PC-9 (cell line): ENCODE measurements around the gene CT47C1. TPM values are rescaled to one million over a fixed set of nuclear protein-coding genes. Genes with fewer than 3 reads are reported as not detected.

Experiments used
- BruUV-seq: library from RNA; stranded (reverse); fragments of 400-500 nt; replicated peaks from 2 replicates; lab custom pipeline; 2021; lab: Mats Ljungman, UMichigan
- CTCF ChIA-PET: fragments of 300-600 bp; sonication (Branson Sonifier 250); formaldehyde crosslinking; loops from one replicate; lab custom pipeline; 2022; ENCODE audit warnings: antibody characterized with exemption; lab: Charles Lee
- POLR2A ChIA-PET: fragments of 300-600 bp; sonication (Branson Sonifier 250); formaldehyde crosslinking; loops from one replicate; lab custom pipeline; 2022; ENCODE audit warnings: antibody characterized with exemption; ENCODE audit not compliant: unreplicated experiment; lab: Charles Lee
- DNase-seq, 2 experiments: peaks; one replicate each; pipeline versions ENCODE4 v3.0.0 to v3.0.0-alpha.2; 2015 to 2022; ENCODE audit warnings: mixed read lengths in 1 of 2
- H2AFZ ChIP-seq: fragments of 200-600 bp; sonication (generic); 2 replicates; pipeline ENCODE4 v1.8.1; 2017; ENCODE audit warnings: antibody characterized with exemption
- H3F3A ChIP-seq: fragments of 200-600 bp; sonication (generic); 2 replicates; pipeline ENCODE4 v1.8.1; 2017; ENCODE audit warnings: antibody characterized with exemption, mild to moderate bottlenecking, low read depth; ENCODE audit not compliant: insufficient read depth
- H3K27ac ChIP-seq: fragments of 200-600 bp; sonication (generic); 2 replicates; pipeline ENCODE4 v1.6.1; 2016; ENCODE audit warnings: mixed run types
- H3K27me3 ChIP-seq: fragments of 200-600 bp; sonication (generic); 2 replicates; pipeline ENCODE4 v1.6.1; 2016; ENCODE audit warnings: low read depth, mixed run types; ENCODE audit not compliant: insufficient read depth
- H3K36me3 ChIP-seq: fragments of 200-600 bp; sonication (generic); 2 replicates; pipeline ENCODE4 v1.6.1; 2016; ENCODE audit warnings: low read depth, mixed run types
- H3K4me1 ChIP-seq: fragments of 200-600 bp; sonication (generic); replicated peaks from 2 replicates; pipeline ENCODE4 v1.6.1; 2016; ENCODE audit warnings: mixed run types; ENCODE audit not compliant: insufficient read depth
- H3K4me2 ChIP-seq: fragments of 200-600 bp; sonication (generic); 2 replicates; pipeline ENCODE4 v1.6.1; 2017; ENCODE audit warnings: mixed run types
- H3K4me3 ChIP-seq: fragments of 200-600 bp; sonication (generic); 2 replicates; pipeline ENCODE4 v1.6.1; 2016; ENCODE audit warnings: mixed run types
- H3K79me2 ChIP-seq: fragments of 200-600 bp; sonication (generic); 2 replicates; pipeline ENCODE4 v1.6.1; 2017; ENCODE audit warnings: low read depth, mixed run types
- H3K9me2 ChIP-seq: fragments of 200-600 bp; sonication (generic); 2 replicates; pipeline ENCODE4 v1.8.1; 2017; ENCODE audit warnings: mild to moderate bottlenecking; ENCODE audit not compliant: insufficient read depth
- H3K9me3 ChIP-seq: fragments of 200-600 bp; sonication (generic); 2 replicates; pipeline ENCODE4 v1.8.1; 2016; ENCODE audit warnings: low read depth; ENCODE audit not compliant: insufficient read depth
- H4K20me1 ChIP-seq: fragments of 200-600 bp; sonication (generic); 2 replicates; pipeline ENCODE4 v1.8.1; 2017; ENCODE audit not compliant: insufficient read depth
- CTCF ChIP-seq: fragments of 200-600 bp; sonication (generic); conservative IDR thresholded peaks from 2 replicates; pipeline ENCODE4 v1.6.1; 2017; ENCODE audit warnings: mixed run types, antibody characterized with exemption, mild to moderate bottlenecking, moderate library complexity
- EZH2 ChIP-seq: fragments of 200-600 bp; sonication (generic); IDR thresholded peaks from 2 replicates; pipeline ENCODE4 v1.8.0; 2017; ENCODE audit warnings: antibody characterized with exemption, low read depth
- intact Hi-C: fragments of 100-400 bp; cut with micrococcal nuclease; formaldehyde crosslinking; loops from one replicate; pipeline ENCODE4 v1.10.0; 2022; ENCODE audit not compliant: unreplicated experiment
- total RNA-seq: library from RNA; stranded (reverse); gene quantifications from 2 replicates; pipeline ENCODE4 v1.2.3, GENCODE V29; 2021

The CT47C1 gene
- total RNA-seq, 1 experiment from 2014 or later, result not detected

- H3K4me2 ChIP-seq, result no peak overlapping the region
- H3K4me1 ChIP-seq, result no peaks in the 10 kb centered on the region
- DNase-seq, result no peak
- TF ChIP-seq CTCF (no peak), EZH2 (no peak)
- no peaks in the 10 kb centered on the region for H3K36me3 ChIP-seq
- ChIA-PET POLR2A (no interaction called here), CTCF (no interaction called here)
- no peaks in the 10 kb centered on the region for H3F3A ChIP-seq
- no peak overlapping the region for H3K27ac ChIP-seq
- BruUV-seq, result no TSS peak
- no peaks in the 10 kb centered on the region for H4K20me1 ChIP-seq
- intact Hi-C loops, result no loop called here
- no peaks in the 10 kb centered on the region for H3K79me2 ChIP-seq
- no peaks in the 10 kb centered on the region for H3K9me2 ChIP-seq
- no peaks in the 10 kb centered on the region for H3K9me3 ChIP-seq
- no peak overlapping the region for H3K4me3 ChIP-seq
- peaks cover 16% of the 10 kb centered on the region; the same call in 1 of the 2 replicates for H3K27me3 ChIP-seq
- H2AFZ ChIP-seq, result no peak overlapping the region
Observed at GRCh38 chrX:119089619-119090018, 16.8 kb downstream of the CT47C1 start.

GRCh38 chrX:119090627-119091026 lies 17.8 kb downstream of the CT47C1 start:
- Histone ChIP-seq H3K9me3 (no peaks in the 10 kb centered on the region), H3F3A (no peaks in the 10 kb centered on the region), H3K79me2 (no peaks in the 10 kb centered on the region), H2AFZ (no peak overlapping the region), H3K27ac (no peak overlapping the region), H3K9me2 (no peaks in the 10 kb centered on the region), H3K27me3 (peaks cover 16% of the 10 kb centered on the region; the same call in 1 of the 2 replicates), H3K4me3 (no peak overlapping the region), H3K4me1 (no peaks in the 10 kb centered on the region), H4K20me1 (no peaks in the 10 kb centered on the region), H3K4me2 (no peak overlapping the region), H3K36me3 (no peaks in the 10 kb centered on the region)
- TF ChIP-seq EZH2 (no peak), CTCF (no peak)
- intact Hi-C loops, result no loop called here
- no TSS peak for BruUV-seq
- ChIA-PET POLR2A (no interaction called here), CTCF (no interaction called here)
- DNase-seq, result no peak

GRCh38 chrX:119093991-119094735 lies 21.4 kb downstream of the CT47C1 start:
- Histone ChIP-seq H3K4me3 (no peak overlapping the region), H3K79me2 (no peaks in the 10 kb centered on the region)

More at GRCh38 chrX:119093991-119094735, 21.4 kb downstream of the CT47C1 start:
- H3K36me3 ChIP-seq, result no peaks in the 10 kb centered on the region
- H4K20me1 ChIP-seq, result no peaks in the 10 kb centered on the region
- no peaks in the 10 kb centered on the region for H3K9me2 ChIP-seq
- H3K27me3 ChIP-seq, result peaks cover 14% of the 10 kb centered on the region; the same call in 1 of the 2 replicates
- no peaks in the 10 kb centered on the region for H3K4me1 ChIP-seq
- ChIA-PET POLR2A (interaction anchor here (0.6 kb wide), 1 partner anchor 215 kb away, joined by 6 read pairs; no protein-coding TSS in a partner anchor), CTCF (no interaction called here)
- no peaks in the 10 kb centered on the region for H3F3A ChIP-seq
- TF ChIP-seq CTCF, result no peak
- no peak for TF ChIP-seq EZH2
- H2AFZ ChIP-seq, result no peak overlapping the region
- H3K9me3 ChIP-seq, result no peaks in the 10 kb centered on the region
- DNase-seq, result no peak
- intact Hi-C loops, result no loop called here
- no peak overlapping the region for H3K27ac ChIP-seq
- no TSS peak for BruUV-seq
- H3K4me2 ChIP-seq, result no peak overlapping the region
